ENCODE results near the gene PSMC5.
"Not testable (repeated sequence)": the region's sequence is repeated elsewhere in the genome, so short reads cannot be mapped to it uniquely, and the experiment has no call there.

GRCh38 chr17:63874061-63874626, 46.9 kb downstream of the PSMC5 start:
- TF ChIP-seq CTCF (IDR thresholded peaks at IDR 0.05; ENCODE audit: poor library complexity, severe bottlenecking); POLR2AphosphoS5 (IDR thresholded peaks at IDR 0.05); EP300 (conservative IDR thresholded peaks at IDR 0.05; ENCODE audit: poor library complexity, severe bottlenecking); TAF1 (IDR thresholded peaks at IDR 0.05; ENCODE audit: low read depth); EZH2 (IDR thresholded peaks at IDR 0.05; ENCODE audit: borderline replicate concordance, insufficient read depth, low read length, poor library complexity, severe bottlenecking): not testable (repeated sequence)
